ENCODE measurements around the gene MYO1G. TPM values are rescaled to one million over a fixed set of nuclear protein-coding genes. Genes with fewer than 3 reads are reported as not detected.
"Not testable (repeated sequence)": the region's sequence is repeated elsewhere in the genome, so short reads cannot be mapped to it uniquely, and the experiment has no call there.

Gene MYO1G
- total RNA-seq, 1 experiment from 2014 or later, result 0.57 TPM

GRCh38 chr7:44935016-44935415 lies 43.8 kb downstream of the MYO1G start:
- Histone ChIP-seq H3K9ac (ENCODE audit: extremely low read depth, insufficient read length, low read length) (no peak overlapping the region), H3K23me2 (ENCODE audit: insufficient read length, low read depth, low read length, poor library complexity, severe bottlenecking) (no peaks in the 10 kb centered on the region), H3K27me3 (ENCODE audit: insufficient read depth, low read length) (no peaks in the 10 kb centered on the region), H4K20me1 (ENCODE audit: control insufficient read depth, insufficient read depth, insufficient read length) (no peaks in the 10 kb centered on the region), H3K4me1 (ENCODE audit: insufficient read depth, low read length) (peaks cover 2% of the 10 kb centered on the region; the same call in 1 of the 2 replicates), H4K5ac (ENCODE audit: insufficient read length, low read depth, low read length) (no peak overlapping the region), H2BK12ac (ENCODE audit: insufficient read length, low read depth, low read length) (no peak overlapping the region), H4K8ac (replicated peaks; ENCODE audit: insufficient read length, low read depth, low read length) (no peak overlapping the region), H3K14ac (ENCODE audit: insufficient read depth, low read length) (no peak overlapping the region), H3K23ac (ENCODE audit: insufficient read length, low read depth, low read length) (no peak overlapping the region), H3K4me2 (ENCODE audit: insufficient read depth, insufficient read length, low read length) (no peak overlapping the region), H2BK20ac (ENCODE audit: low read depth, low read length, poor library complexity, severe bottlenecking) (no peak overlapping the region), H2BK120ac (ENCODE audit: low read depth, low read length, poor library complexity, severe bottlenecking) (no peak overlapping the region), H2AFZ (ENCODE audit: low read length) (no peak overlapping the region), H3K9me3 (ENCODE audit: control insufficient read depth, low read depth, low read length) (no peaks in the 10 kb centered on the region), H2AK5ac (ENCODE audit: insufficient read length, low read length) (no peak overlapping the region), H3K79me2 (ENCODE audit: insufficient read depth, low read length) (no peaks in the 10 kb centered on the region), H2BK5ac (ENCODE audit: insufficient read length, low read length) (no peak overlapping the region), H3K56ac (ENCODE audit: insufficient read length, low read depth, low read length) (no peak overlapping the region), H3K79me1 (ENCODE audit: insufficient read depth, low read depth, low read length, poor library complexity, severe bottlenecking) (no peaks in the 10 kb centered on the region), H3K27ac (ENCODE audit: insufficient read length, low read depth, low read length) (no peak overlapping the region), H4K91ac (ENCODE audit: insufficient read length, low read depth, low read length) (no peak overlapping the region), H3K4ac (ENCODE audit: low read depth, low read length) (no peak overlapping the region), H2BK15ac (ENCODE audit: low read depth, low read length) (no peak overlapping the region), H3T11ph (ENCODE audit: low read length) (no peak overlapping the region), H3K18ac (ENCODE audit: insufficient read length, low read depth, low read length) (no peak overlapping the region)
- no peak for DNase-seq
- H3K9me3 Mint-ChIP-seq, result no peaks in the 10 kb centered on the region
- H3K27me3 Mint-ChIP-seq (ENCODE audit: low read depth), result peaks cover 3% of the 10 kb centered on the region
- H3K4me1 Mint-ChIP-seq, result peaks cover 4 to 9% of the 10 kb centered on the region in 2 experiments
- TF ChIP-seq CTCF (conservative IDR thresholded peaks at IDR 0.05), result no peak
- H3K36me3 Mint-ChIP-seq (ENCODE audit: insufficient read depth in 1 of 3, low read depth in 3 of 3), result no peaks in the 10 kb centered on the region
- whole genome bisulfite sequencing (ENCODE audit: extremely low coverage, insufficient read length, low lambda C conversion rate), result no CpG with 5 or more reads among the region's 1 CpG
- H3K4me3 Mint-ChIP-seq, result no peak overlapping the region
- no peak overlapping the region for H3K27ac Mint-ChIP-seq

- not testable (repeated sequence) for H3T11ph ChIP-seq (ENCODE audit: low read length); H3K4ac ChIP-seq (ENCODE audit: low read depth, low read length); H3K9me3 ChIP-seq (ENCODE audit: control insufficient read depth, low read depth, low read length); H3K56ac ChIP-seq (ENCODE audit: insufficient read length, low read depth, low read length); H3K14ac ChIP-seq (ENCODE audit: insufficient read depth, low read length); H3K4me1 ChIP-seq (ENCODE audit: insufficient read depth, low read length); H4K5ac ChIP-seq (ENCODE audit: insufficient read length, low read depth, low read length); H4K91ac ChIP-seq (ENCODE audit: insufficient read length, low read depth, low read length); H2BK15ac ChIP-seq (ENCODE audit: low read depth, low read length); H3K9me3 Mint-ChIP-seq; H2BK12ac ChIP-seq (ENCODE audit: insufficient read length, low read depth, low read length); H3K27ac ChIP-seq (ENCODE audit: insufficient read length, low read depth, low read length); H3K23ac ChIP-seq (ENCODE audit: insufficient read length, low read depth, low read length); H3K79me1 ChIP-seq (ENCODE audit: insufficient read depth, low read depth, low read length, poor library complexity, severe bottlenecking); H2BK120ac ChIP-seq (ENCODE audit: low read depth, low read length, poor library complexity, severe bottlenecking); H3K9ac ChIP-seq (ENCODE audit: extremely low read depth, insufficient read length, low read length); H4K8ac ChIP-seq (replicated peaks; ENCODE audit: insufficient read length, low read depth, low read length); H3K36me3 Mint-ChIP-seq (ENCODE audit: insufficient read depth in 1 of 3, low read depth in 3 of 3); H3K27me3 Mint-ChIP-seq (ENCODE audit: low read depth); H3K4me3 Mint-ChIP-seq; H3K79me2 ChIP-seq (ENCODE audit: insufficient read depth, low read length); H4K20me1 ChIP-seq (ENCODE audit: control insufficient read depth, insufficient read depth, insufficient read length); H3K27ac Mint-ChIP-seq; H3K23me2 ChIP-seq (ENCODE audit: insufficient read length, low read depth, low read length, poor library complexity, severe bottlenecking); H3K27me3 ChIP-seq (ENCODE audit: insufficient read depth, low read length); H3K4me1 Mint-ChIP-seq; H2BK20ac ChIP-seq (ENCODE audit: low read depth, low read length, poor library complexity, severe bottlenecking); H3K4me2 ChIP-seq (ENCODE audit: insufficient read depth, insufficient read length, low read length); H3K18ac ChIP-seq (ENCODE audit: insufficient read length, low read depth, low read length); H2AFZ ChIP-seq (ENCODE audit: low read length); H2AK5ac ChIP-seq (ENCODE audit: insufficient read length, low read length); DNase-seq; H2BK5ac ChIP-seq (ENCODE audit: insufficient read length, low read length)
- WGBS (ENCODE audit: extremely low coverage, insufficient read length, low lambda C conversion rate), result no CpG with 5 or more reads among the region's 5 CpGs
Observed at GRCh38 chr7:44934510-44934909, 44.3 kb downstream of the MYO1G start.

Measured in H9 (cell line).